H1 (cell line): ENCODE measurements around the gene SNURF. TPM values are rescaled to one million over a fixed set of nuclear protein-coding genes. Genes with fewer than 3 reads are reported as not detected.

Source experiments
- CTCF ChIA-PET: fragments of 300-600 bp; sonication (Branson Sonifier 250); formaldehyde crosslinking; loops from one replicate; lab custom pipeline; 2021; ENCODE audit not compliant: partially characterized antibody; lab: Charles Lee
- POLR2A ChIA-PET: fragments of 300-600 bp; sonication (Branson Sonifier 250); formaldehyde crosslinking; loops from one replicate; lab custom pipeline; 2021; ENCODE audit warnings: inconsistent platforms; ENCODE audit not compliant: partially characterized antibody; lab: Charles Lee
- DNase-seq, 2 experiments: peaks; one replicate each; pipeline versions ENCODE4 v3.0.0 to v3.0.0-alpha.2; 2010 to 2022; ENCODE audit warnings: low spot score in 2 of 2, low read depth in 1 of 2, mixed read lengths in 1 of 2
- FAIRE-seq: peaks from 2 replicates; lab custom pipeline; 2011; peaks lifted over from hg19 to GRCh38; lab: Jason Lieb, UNC
- H2AFZ ChIP-seq: 2 replicates; pipeline ENCODE4 v1.8.1; 2012; ENCODE audit warnings: low read length, inconsistent platforms
- H2AK5ac ChIP-seq: 2 replicates; pipeline ENCODE4 v1.6.1; 2013; ENCODE audit warnings: low read depth, low read length
- H2BK120ac ChIP-seq: replicated peaks from 2 replicates; pipeline ENCODE3; 2013; ENCODE audit warnings: low read depth, low read length, inconsistent platforms
- H2BK12ac ChIP-seq: 2 replicates; pipeline ENCODE4 v1.6.1; 2013; ENCODE audit warnings: low read depth, low read length
- H2BK15ac ChIP-seq: 2 replicates; pipeline ENCODE4 v1.6.1; 2013; ENCODE audit warnings: low read length
- H2BK20ac ChIP-seq: 2 replicates; pipeline ENCODE4 v1.6.1; 2013; ENCODE audit warnings: low read length
- H2BK5ac ChIP-seq: 2 replicates; pipeline ENCODE4 v1.6.1; 2013; ENCODE audit warnings: low read depth, low read length
- H3K14ac ChIP-seq: 2 replicates; pipeline ENCODE4 v1.6.1; 2013; ENCODE audit warnings: inconsistent platforms; ENCODE audit not compliant: insufficient read length
- H3K18ac ChIP-seq: 2 replicates; pipeline ENCODE4 v1.6.1; 2013; ENCODE audit warnings: low read length; ENCODE audit errors: extremely low read depth
- H3K23ac ChIP-seq: 2 replicates; pipeline ENCODE4 v1.6.1; 2013; ENCODE audit warnings: inconsistent platforms; ENCODE audit not compliant: insufficient read length
- H3K23me2 ChIP-seq: 2 replicates; pipeline ENCODE4 v1.6.1; 2013; ENCODE audit warnings: low read depth, low read length
- H3K27ac ChIP-seq: 2 replicates; pipeline ENCODE4 v1.6.1; 2011; ENCODE audit warnings: low read depth, low read length, inconsistent platforms
- H3K27me3 ChIP-seq, 4 experiments: replicated peaks in 1 of 4; 1 replicate in 1 of 4; 2 replicates in 3 of 4; pipeline versions ENCODE4 v1.6.1 to v1.8.1; 2011 to 2013; ENCODE audit warnings: low read length in 3 of 4, mild to moderate bottlenecking in 3 of 4, inconsistent platforms in 2 of 4, mixed read lengths in 2 of 4, moderate library complexity in 1 of 4; ENCODE audit not compliant: control insufficient read depth in 3 of 4, insufficient read depth in 3 of 4; ENCODE audit errors: extremely low read depth in 1 of 4
- H3K36me3 ChIP-seq, 4 experiments: 2 replicates each; pipeline versions ENCODE4 v1.6.1 to v1.8.1; 2011 to 2013; ENCODE audit warnings: mild to moderate bottlenecking in 4 of 4, low read length in 3 of 4, moderate library complexity in 2 of 4, control low read depth in 1 of 4, inconsistent platforms in 1 of 4; ENCODE audit not compliant: insufficient read depth in 4 of 4, control insufficient read depth in 2 of 4
- H3K4ac ChIP-seq: replicated peaks from 2 replicates; pipeline ENCODE3; 2013; ENCODE audit warnings: low read length, low read depth, mixed read lengths, inconsistent platforms; ENCODE audit not compliant: insufficient read length
- H3K4me1 ChIP-seq, 4 experiments: replicated peaks in 1 of 4; 1 replicate in 1 of 4; 2 replicates in 3 of 4; pipeline versions ENCODE4 v1.6.1 to v1.8.1; 2011 to 2013; ENCODE audit warnings: low read length in 3 of 4, inconsistent platforms in 2 of 4, mixed read lengths in 1 of 4; ENCODE audit not compliant: insufficient read depth in 4 of 4, control insufficient read depth in 3 of 4
- H3K4me2 ChIP-seq, 2 experiments: 2 replicates each; pipeline versions ENCODE4 v1.6.1 to v1.8.1; 2011 to 2013; ENCODE audit warnings: low read depth in 2 of 2, low read length in 2 of 2, control low read depth in 1 of 2, inconsistent platforms in 1 of 2, mild to moderate bottlenecking in 1 of 2; ENCODE audit not compliant: insufficient read depth in 1 of 2
- H3K4me3 ChIP-seq, 4 experiments: fragments of 200-600, 300-600 bp in 1 of 4; sonication (generic), shearing (Covaris generic), sonication (Bioruptor Twin) in 1 of 4; 2 replicates each; pipeline versions ENCODE4 v1.5.1 to v1.8.1; 2011 to 2016; ENCODE audit warnings: low read length in 4 of 4, low read depth in 3 of 4, control low read depth in 2 of 4, inconsistent platforms in 2 of 4, mild to moderate bottlenecking in 2 of 4, mixed read lengths in 1 of 4, moderate library complexity in 1 of 4; ENCODE audit not compliant: insufficient read depth in 2 of 4; ENCODE audit errors: extremely low read depth in 1 of 4
- H3K56ac ChIP-seq: replicated peaks from 2 replicates; pipeline ENCODE3; 2013; ENCODE audit warnings: low read depth, mild to moderate bottlenecking, mixed read lengths, low read length, inconsistent platforms; ENCODE audit not compliant: insufficient read length
- H3K79me1 ChIP-seq: 2 replicates; pipeline ENCODE4 v1.6.1; 2013; ENCODE audit warnings: low read depth, low read length, control low read depth
- H3K79me2 ChIP-seq, 2 experiments: 2 replicates each; pipeline versions ENCODE4 v1.6.1 to v1.8.1; 2012 to 2013; ENCODE audit warnings: low read length in 2 of 2, mild to moderate bottlenecking in 2 of 2, inconsistent platforms in 1 of 2; ENCODE audit not compliant: insufficient read depth in 2 of 2, control insufficient read depth in 1 of 2
- H3K9ac ChIP-seq, 4 experiments: replicated peaks in 1 of 4; 1 replicate in 1 of 4; 2 replicates in 3 of 4; pipeline versions ENCODE4 v1.6.1 to v1.8.1; 2011 to 2013; ENCODE audit warnings: low read depth in 3 of 4, low read length in 3 of 4, control low read depth in 2 of 4, mild to moderate bottlenecking in 2 of 4, moderate library complexity in 2 of 4, inconsistent platforms in 1 of 4; ENCODE audit errors: extremely low read depth in 1 of 4
- H3K9me3 ChIP-seq, 2 experiments: 2 replicates each; pipeline versions ENCODE4 v1.6.1 to v1.8.1; 2012 to 2013; ENCODE audit warnings: mild to moderate bottlenecking in 2 of 2, moderate library complexity in 2 of 2, control low read depth in 1 of 2, inconsistent platforms in 1 of 2, low read depth in 1 of 2, low read length in 1 of 2, mixed read lengths in 1 of 2; ENCODE audit not compliant: insufficient read depth in 2 of 2
- H4K20me1 ChIP-seq, 2 experiments: replicated peaks in 1 of 2; 2 replicates each; pipeline versions ENCODE3 to v1.8.1; 2011 to 2013; ENCODE audit warnings: inconsistent platforms in 2 of 2, low read length in 2 of 2, mild to moderate bottlenecking in 1 of 2; ENCODE audit not compliant: insufficient read depth in 2 of 2, control insufficient read depth in 1 of 2
- H4K5ac ChIP-seq: 2 replicates; pipeline ENCODE4 v1.6.1; 2013; ENCODE audit warnings: low read length, low read depth, mixed read lengths, inconsistent platforms; ENCODE audit not compliant: insufficient read length
- H4K8ac ChIP-seq: 2 replicates; pipeline ENCODE4 v1.8.0; 2013; ENCODE audit warnings: mild to moderate bottlenecking, moderate library complexity, low read length, inconsistent platforms; ENCODE audit not compliant: insufficient read depth; ENCODE audit errors: extremely low read depth
- H4K91ac ChIP-seq: replicated peaks from 2 replicates; pipeline ENCODE3; 2013; ENCODE audit warnings: low read length, mixed read lengths, inconsistent platforms; ENCODE audit not compliant: insufficient read length
- CHD2 ChIP-seq: IDR thresholded peaks from 2 replicates; pipeline ENCODE4 v1.6.1; 2012; ENCODE audit warnings: low read length, improper control_type of control experiment
- POLR2A ChIP-seq, 2 experiments: IDR thresholded peaks; 1 replicate in 1 of 2; 2 replicates in 1 of 2; pipeline ENCODE4 v1.6.1; 2011; ENCODE audit warnings: low read depth in 2 of 2, low read length in 2 of 2, mild to moderate bottlenecking in 2 of 2; ENCODE audit errors: control extremely low read depth in 1 of 2
- whole genome bisulfite sequencing, 2 experiments: shearing (Covaris generic) in 1 of 2; methylation state at CpG; one replicate each; pipeline versions ENCODE4 v1.1.6 to v1.1.7; 2013 to 2015; ENCODE audit warnings: low lambda C conversion rate in 2 of 2, mixed read lengths in 2 of 2, inconsistent platforms in 1 of 2, low coverage in 1 of 2, missing lambda C conversion rate in 1 of 2; ENCODE audit not compliant: insufficient replicate concordance in 2 of 2, insufficient coverage in 1 of 2, insufficient read length in 1 of 2; ENCODE audit errors: extremely low coverage in 1 of 2, missing lambda C conversion rate in 1 of 2; 5-methylcytosine and 5-hydroxymethylcytosine counted together
- polyA plus RNA-seq, 7 experiments: library from polyadenylated mRNA; depleted of rRNA in 3 of 7; stranded (reverse) in 5 of 7; unstranded in 2 of 7; fragments of >200 nt in 5 of 7; fragments of 200-250 nt in 2 of 7; gene quantifications; 1 replicate in 5 of 7; 2 replicates in 1 of 7; 4 replicates in 1 of 7; pipeline versions ENCODE4 v1.2.1 to v1.2.3, GENCODE V29; 2011 to 2013; ENCODE audit warnings: missing spikeins in 2 of 7, mixed read lengths in 2 of 7
- total RNA-seq: library from RNA; stranded (reverse); fragmentation: NEBNext Ultra II Directional; extraction: Animal tissue kit (Norgen Biotek cat#: 25700); gene quantifications from 2 replicates; pipeline ENCODE4 v1.2.1, GENCODE V29; 2021

SNURF gene
- total and polyA plus RNA-seq, 2 of the 8 experiments (the other 6 are each of a cell fraction or from before 2014, with no cell fraction given) = 9.9 to 76.5 TPM

GRCh38 chr15:24977686-24978085 is 22.9 kb downstream of the SNURF start:
- H2BK5ac ChIP-seq = no peak overlapping the region
- no peak overlapping the region for H3K56ac ChIP-seq
- no peak for TF ChIP-seq CHD2
- 0 out of 3 replicates have a peak, but pooled peaks of 1 of the 2 experiments have one; percentile 10 for TF ChIP-seq POLR2A (IDR thresholded peaks at IDR 0.05; ENCODE audit: control extremely low read depth in 1 of 2, low read depth in 2 of 2, low read length in 2 of 2)
- no peak overlapping the region for H2AK5ac ChIP-seq
- ChIA-PET POLR2A (interaction anchor here (1.0 to 4.1 kb wide), 5 partner anchors 8 to 21 kb away, joined by 3 to 29 read pairs (median 3); partner anchors contain the start of genes SNRPN and SNURF), CTCF (interaction anchor here (0.7 to 1.1 kb wide), 3 partner anchors 10 to 230 kb away, joined by 3 read pairs; no protein-coding TSS in a partner anchor)
- FAIRE-seq (no peak), DNase-seq (no peak)
- H2BK120ac ChIP-seq = no peak overlapping the region
- no peak overlapping the region for H3K14ac ChIP-seq
- H2BK15ac ChIP-seq = no peak overlapping the region
- no peak overlapping the region for H3K23ac ChIP-seq
- H3K79me1 ChIP-seq = no peaks in the 10 kb centered on the region
- no peaks in the 10 kb centered on the region; a peak in 1 of 7 replicates for H3K4me1 ChIP-seq
- H4K20me1 ChIP-seq = peaks cover 6 to 14% of the 10 kb centered on the region in 2 experiments
- 93% methylated on average over 9 of the region's 9 CpGs; no CpG with 5 or more reads in 1 of the 2 experiments for WGBS, 2 experiments
- no peak overlapping the region for H4K8ac ChIP-seq
- H3K4me2 ChIP-seq = no peak overlapping the region
- peaks cover 2 to 8% of the 10 kb centered on the region in 2 experiments; a peak in 2 of 4 replicates for H3K9me3 ChIP-seq
- no peak overlapping the region for H2BK12ac ChIP-seq
- no peak overlapping the region for H4K5ac ChIP-seq
- no peak overlapping the region for H3K4ac ChIP-seq
- H2AFZ ChIP-seq = no peak overlapping the region
- no peaks in the 10 kb centered on the region for H3K23me2 ChIP-seq
- H3K9ac ChIP-seq = no peak overlapping the region
- peaks cover 12 to 98% (median 63%) of the 10 kb centered on the region in 4 experiments for H3K36me3 ChIP-seq
- H2BK20ac ChIP-seq = no peak overlapping the region
- no peak overlapping the region for H3K18ac ChIP-seq
- no peak overlapping the region for H3K4me3 ChIP-seq
- H3K27ac ChIP-seq = no peak overlapping the region
- no peak overlapping the region for H4K91ac ChIP-seq
- no peaks in the 10 kb centered on the region for H3K27me3 ChIP-seq
- peaks cover 0 to 99% of the 10 kb centered on the region in 2 experiments; a peak in 3 of 4 replicates for H3K79me2 ChIP-seq
